Measurements from ENCODE around the gene LCN10.

DNA sequence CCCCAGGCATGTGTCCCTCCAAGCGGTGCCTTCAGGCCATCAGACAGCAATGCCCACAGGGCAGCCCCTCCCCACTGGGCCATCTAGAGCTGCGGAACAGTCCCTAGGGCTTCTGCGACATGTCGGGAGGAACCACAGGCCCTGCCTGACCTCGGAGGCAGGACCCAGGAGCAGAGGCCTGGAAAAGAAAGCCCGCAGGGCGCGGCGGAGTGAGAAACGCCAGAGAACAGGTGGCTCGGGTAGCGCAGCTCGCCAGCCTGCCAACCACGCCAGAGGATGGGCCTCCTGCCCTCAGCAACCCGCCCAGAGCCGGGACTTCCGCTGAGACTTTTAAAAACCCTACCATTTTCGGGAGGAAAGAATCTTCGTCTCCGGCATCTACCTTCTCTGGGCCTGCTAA is 14.6 kb upstream of the LCN10 start:
- TF ChIP-seq, protein P1, sequence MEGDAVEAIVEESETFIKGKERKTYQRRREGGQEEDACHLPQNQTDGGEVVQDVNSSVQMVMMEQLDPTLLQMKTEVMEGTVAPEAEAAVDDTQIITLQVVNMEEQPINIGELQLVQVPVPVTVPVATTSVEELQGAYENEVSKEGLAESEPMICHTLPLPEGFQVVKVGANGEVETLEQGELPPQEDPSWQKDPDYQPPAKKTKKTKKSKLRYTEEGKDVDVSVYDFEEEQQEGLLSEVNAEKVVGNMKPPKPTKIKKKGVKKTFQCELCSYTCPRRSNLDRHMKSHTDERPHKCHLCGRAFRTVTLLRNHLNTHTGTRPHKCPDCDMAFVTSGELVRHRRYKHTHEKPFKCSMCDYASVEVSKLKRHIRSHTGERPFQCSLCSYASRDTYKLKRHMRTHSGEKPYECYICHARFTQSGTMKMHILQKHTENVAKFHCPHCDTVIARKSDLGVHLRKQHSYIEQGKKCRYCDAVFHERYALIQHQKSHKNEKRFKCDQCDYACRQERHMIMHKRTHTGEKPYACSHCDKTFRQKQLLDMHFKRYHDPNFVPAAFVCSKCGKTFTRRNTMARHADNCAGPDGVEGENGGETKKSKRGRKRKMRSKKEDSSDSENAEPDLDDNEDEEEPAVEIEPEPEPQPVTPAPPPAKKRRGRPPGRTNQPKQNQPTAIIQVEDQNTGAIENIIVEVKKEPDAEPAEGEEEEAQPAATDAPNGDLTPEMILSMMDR (IDR thresholded peaks at IDR 0.05) = no peak
- TF ChIP-seq POLR2AphosphoS5 (IDR thresholded peaks at IDR 0.05) (no peak), POLR2A (IDR thresholded peaks at IDR 0.05; ENCODE audit: low read depth) (no peak)

Data from esophagus muscularis mucosa (tissue), 3 donors.